NCI-H69 (cell line): ENCODE results near the gene GDPD5.
A peak's percentile ranks its signal among the peaks of the same experiment; 100 is the strongest.
"Not testable (repeated sequence)": the region's sequence is repeated elsewhere in the genome, so short reads cannot be mapped to it uniquely, and the experiment has no call there.

ENCODE experiments used
- DNase-seq: peaks from one replicate; lab custom pipeline; 2025; lab: John Stamatoyannopoulos, UW

Gene GDPD5

DNA sequence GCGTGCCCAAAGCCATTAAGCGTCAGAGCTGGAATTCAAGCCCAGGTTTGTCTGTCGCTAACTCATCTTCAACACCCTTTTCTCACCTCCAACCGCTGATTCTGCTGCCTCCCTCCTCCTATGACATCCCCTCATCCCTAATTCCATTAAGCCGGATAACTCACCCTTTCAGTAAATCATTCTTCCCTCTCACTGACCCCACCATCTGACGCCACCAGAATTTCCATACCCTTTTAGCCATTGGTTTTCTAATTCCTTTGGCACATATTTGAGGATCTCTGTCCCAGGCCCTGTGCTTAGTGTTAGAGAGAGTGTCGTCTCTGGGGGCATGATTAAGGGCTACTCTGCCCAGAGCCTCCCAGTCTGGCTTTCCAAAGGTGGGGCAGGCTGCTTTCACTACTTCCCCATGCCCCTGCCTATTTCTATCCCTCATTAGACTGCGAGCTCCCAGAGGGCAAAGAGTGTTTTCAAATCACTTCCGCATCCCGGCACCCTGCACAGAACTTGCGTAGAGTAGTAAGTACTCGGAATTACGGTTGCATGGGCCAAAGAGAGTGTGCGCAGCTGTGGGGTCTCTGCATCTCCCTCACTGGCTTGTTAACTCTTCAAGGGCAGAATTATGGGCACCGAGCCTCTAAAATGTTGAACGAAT lies 96.6 kb downstream of the GDPD5 start:
- DNase-seq: no peak

DNA sequence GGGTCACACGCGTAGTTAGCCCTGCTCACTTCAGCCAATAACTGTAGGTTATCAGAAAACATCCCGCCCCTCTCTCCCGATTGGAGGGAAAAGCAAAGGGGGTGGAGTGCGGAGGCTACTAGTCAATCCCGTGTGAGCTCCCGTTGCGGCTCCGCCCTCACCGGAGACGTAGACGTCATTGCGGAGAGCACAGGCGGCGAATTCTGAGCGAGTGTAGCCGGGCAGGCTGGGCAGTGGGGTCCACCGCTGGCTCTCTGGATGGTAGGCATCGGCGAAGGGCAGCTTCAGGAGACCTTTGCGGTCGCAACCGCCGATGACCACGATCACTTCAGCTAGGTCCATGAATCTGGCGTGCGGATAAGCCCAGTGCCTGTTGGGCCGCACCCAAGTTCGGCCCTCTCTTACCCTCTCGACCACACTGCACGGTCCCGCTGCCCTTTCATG lies 97.4 kb downstream of the GDPD5 start:
- DNase-seq: peak; percentile 87

DNA sequence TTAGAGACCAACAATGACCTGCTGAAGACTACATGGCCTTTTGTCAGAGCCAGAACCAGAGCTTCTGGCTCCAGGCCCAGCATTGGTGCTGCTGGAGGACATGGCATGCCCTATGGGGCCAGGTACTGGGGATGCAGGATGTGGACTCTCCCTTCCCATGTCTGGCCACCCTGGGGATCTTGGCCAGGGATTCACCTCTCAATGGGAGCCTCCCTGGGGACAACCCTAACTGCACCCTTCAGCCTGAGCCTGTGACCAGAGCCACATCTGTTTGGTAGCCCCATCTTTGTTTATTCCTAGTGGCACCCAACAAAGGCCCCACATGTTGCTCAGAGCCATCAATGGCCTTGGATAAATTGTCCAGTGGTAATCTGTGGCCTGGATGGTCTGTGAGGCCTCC lies 98.6 kb downstream of the GDPD5 start:
- DNase-seq: no peak

DNA sequence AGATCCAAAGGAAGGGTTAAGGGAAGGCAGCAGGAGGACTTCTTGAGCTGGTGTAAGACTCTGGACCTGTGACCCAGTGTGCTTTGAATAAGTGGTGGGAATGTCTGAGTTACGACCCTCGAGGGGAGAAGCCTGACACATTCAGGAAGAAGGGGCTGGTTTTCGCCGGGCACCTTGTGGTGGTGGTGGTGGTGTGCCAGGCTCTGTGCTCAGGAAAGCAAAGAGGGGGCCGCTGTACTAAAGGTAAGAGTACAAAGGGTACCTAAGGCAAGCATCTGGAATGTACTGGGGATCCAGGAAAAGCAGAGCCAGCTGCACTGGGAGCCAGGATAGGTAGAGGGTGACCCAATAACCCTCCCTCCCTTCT lies 99.0 kb downstream of the GDPD5 start:
- DNase-seq: no peak

DNA sequence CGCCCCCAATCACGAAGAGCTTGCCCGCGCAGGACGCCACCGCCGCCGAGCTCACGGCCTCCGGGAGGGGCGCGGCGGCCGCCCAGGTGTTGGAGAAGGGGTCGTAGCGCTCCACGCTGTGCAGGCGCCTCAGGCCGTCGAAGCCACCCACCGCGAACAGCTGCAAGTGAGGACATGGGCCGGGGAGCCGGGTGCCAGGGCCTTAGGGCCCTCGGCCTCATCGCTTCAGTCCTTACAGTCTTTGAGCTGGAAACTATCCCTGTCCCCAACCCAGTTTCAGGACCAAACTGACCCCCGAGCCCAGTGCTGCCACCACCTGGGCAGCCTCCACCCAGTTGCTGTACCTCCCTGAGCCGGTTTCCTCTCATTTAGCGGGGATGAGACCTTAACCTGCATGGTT lies 100.3 kb downstream of the GDPD5 start:
- DNase-seq: peak; percentile 25

DNA sequence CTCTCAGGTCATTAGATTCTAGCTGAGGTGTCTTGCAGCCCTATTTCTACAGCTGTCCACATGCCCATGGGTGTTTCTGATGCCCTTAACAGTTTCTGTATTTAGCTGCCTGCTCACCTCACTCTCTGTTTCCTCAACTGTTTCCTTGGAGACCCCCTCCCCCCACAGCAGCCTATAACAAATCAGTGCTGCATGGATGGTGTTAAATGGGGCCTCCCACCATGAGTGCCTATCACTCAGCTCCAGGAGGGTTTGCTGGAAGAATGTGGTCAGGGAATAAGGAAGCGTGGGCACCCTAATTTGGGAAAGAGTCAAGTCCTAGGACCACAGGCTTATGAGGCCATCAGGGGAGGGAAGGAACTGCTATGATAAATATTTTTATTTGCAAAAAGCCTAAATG lies 101.3 kb downstream of the GDPD5 start:
- peak; percentile 44 for DNase-seq

DNA sequence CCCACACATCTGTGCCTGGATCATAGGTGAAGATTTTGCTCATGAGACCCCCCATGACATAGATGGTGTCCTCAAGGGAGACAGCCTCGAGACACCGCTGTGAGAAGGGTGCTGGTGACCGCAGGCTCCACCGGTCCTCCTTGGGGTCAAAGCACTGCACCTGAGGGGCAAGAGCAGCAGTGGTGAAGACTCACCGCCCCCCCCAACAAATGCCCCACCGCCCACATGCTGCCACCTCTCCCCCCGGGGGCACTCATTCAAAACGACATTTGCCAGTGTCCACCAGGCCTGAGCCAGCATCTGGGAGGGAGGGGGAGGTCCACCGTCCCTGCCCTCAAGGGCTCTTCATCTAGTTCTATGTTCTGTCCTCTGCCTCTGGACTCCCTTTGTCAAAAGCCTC lies 102.0 kb downstream of the GDPD5 start:
- no peak for DNase-seq

DNA sequence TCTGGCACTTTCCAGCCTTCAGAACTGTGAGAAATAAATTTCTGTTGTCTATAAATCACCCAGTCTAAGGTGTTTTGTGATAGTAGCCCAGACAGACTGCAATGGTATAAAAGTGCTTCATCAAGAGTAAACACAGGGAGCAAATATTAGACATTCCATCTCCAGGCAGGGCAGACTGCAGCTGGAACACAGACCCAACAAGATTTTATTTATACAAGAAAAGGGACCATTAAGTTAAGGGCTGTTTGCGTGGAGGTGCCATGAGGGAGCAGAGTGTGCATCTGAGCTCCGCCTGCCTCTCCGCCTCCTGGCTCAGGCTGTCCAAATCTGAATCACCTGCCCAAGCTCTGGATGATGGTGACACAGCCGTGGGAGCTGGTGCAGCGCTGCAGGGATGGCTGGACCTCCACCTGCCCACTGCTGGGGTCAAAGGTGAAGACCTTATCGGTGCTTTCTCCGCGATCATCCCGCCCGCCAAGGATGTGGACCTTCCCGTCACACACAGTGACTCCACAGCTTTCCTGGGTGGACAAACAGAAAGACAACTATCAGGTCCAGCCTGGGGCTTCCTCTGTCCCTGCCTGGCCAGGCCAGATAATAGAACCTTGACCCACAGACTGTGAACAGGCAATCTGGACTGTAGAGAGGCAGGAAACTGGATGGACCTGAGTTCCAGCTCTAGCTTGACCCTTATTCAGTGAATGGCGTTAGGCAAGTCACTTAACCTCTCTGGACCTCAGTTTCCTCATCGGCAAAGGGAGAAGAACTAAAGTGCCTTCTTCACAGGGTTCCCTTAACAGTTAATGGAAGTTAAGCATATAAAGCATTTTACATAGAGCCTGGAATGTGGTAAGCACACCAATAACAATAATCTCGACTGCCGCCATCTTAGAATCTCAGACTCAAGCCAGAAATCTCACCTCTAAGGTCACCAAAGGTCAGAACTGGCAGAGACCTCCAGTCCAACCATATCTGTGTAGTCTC lies 103.2 kb downstream of the GDPD5 start:
- peak; percentile 75 for DNase-seq

DNA sequence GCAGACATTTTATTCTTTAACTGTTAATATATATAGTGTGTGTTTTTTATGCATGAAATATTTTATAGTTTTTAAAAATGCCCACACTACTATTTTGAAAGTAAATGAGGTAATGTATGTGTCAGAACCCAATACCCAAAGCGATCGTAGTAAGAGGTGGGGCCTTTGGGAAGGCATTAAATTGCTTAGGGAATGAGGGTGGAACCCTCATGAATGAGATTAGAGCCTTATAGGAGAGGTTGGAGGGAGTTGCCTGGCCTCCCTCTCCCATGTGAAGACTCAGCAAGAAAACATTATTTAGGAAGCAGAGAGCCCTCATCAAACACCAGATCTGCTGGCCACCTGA lies 103.9 kb downstream of the GDPD5 start:
- no peak for DNase-seq

DNA sequence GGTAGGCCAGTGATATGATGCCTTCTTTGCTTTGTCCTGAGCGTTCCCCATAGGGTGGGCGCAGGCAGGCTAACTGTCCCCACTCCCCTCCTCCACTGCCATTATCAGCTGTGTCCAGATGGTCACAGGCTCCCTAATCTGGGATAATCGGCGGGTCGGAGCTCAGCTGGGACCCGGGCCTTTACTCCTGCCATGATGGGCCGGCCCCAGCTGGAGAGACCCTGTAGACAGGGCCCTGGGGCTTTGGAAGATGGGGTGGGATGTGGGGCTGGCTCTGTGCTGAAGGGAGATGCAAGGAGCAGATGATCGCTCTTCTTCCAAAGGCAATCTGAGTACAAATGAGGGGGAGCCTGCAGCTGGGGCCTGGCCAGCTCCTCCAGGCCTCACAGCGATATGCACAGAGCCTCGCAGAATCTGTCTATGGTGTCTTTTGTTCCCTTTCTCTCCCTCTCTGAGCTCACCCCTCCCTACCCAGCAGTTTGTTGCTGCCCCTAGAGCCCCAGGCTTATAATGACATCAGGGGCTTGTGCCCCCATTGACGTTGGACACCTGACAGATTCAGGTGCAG lies 104.6 kb downstream of the GDPD5 start:
- DNase-seq: no peak

DNA sequence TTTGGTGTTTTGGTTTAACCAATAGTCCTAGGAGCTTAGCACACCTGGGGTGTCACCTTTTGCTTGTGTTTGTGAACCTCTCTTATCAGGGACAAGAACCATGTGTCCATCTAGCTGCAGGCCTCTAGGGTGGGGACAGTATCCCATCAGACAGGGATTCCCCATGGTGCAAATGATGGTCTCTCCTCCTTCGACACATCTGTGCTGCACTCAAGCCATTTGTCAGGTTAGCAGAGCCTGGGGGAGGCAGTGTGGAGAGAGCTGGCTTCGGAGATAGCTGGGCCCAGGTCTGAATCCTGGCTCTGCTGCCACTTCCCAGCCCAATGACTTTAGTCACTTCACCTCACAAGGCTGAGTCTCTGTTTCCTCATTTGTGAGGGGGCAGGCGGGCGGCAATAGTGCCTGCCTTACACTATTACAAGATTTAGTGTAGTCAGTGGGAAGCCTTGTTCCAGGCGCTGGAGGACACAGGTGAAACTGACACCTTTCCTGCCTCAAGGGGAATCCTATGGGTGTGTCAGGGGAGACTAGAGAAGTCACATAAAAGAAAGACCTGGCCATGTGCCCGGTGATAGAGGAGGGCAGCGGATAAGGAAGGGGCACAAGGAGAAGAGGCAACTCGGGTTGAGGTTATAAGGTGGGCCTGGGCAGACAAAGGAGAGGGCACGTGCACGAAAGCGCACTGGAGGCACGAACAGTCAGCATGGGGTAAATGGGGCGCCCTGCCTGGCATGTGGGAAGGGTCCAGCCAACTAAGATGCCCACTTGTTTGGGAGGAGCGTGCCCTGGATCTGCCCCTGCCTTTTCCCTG lies 105.3 kb downstream of the GDPD5 start:
- DNase-seq: peak; percentile 55

DNA sequence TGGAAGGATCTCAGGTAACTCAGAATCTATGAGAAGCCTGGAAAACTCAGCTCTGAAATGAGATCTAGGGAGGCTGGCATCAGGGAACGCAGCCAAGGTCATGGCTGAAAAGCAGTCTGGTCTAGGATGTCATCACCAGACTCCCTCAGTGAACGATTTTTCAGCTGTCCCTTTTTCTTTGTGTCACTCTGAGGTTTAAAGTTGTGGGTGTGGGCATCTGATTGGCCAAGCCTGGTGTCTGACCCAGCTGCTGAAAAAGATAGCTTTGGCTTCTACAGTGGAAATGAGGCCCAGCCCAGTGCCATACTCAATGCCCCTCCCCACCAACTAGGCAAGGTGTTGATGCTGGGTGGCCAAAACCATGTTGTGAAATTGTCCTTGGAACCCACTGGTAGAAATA lies 111.9 kb downstream of the GDPD5 start:
- DNase-seq: no peak

DNA sequence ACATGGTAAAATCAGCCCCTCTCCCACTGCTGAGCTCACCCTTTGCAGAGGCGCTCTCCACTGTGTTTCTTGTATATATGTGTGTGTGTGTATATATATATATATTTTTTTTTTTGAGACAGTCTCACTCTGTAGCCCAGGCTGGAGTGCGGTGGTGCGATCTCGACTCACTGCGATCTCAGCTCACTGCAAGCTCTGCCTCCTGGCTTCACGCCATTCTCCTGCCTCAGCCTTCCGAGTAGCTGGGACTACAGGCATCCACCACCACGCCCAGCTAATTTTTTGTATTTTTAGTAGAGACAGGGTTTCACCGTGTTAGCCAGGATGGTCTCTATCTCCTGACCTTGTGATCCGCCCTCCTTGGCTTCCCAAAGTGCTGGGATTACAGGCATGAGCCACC lies 112.6 kb downstream of the GDPD5 start:
- DNase-seq: not testable (repeated sequence)

DNA sequence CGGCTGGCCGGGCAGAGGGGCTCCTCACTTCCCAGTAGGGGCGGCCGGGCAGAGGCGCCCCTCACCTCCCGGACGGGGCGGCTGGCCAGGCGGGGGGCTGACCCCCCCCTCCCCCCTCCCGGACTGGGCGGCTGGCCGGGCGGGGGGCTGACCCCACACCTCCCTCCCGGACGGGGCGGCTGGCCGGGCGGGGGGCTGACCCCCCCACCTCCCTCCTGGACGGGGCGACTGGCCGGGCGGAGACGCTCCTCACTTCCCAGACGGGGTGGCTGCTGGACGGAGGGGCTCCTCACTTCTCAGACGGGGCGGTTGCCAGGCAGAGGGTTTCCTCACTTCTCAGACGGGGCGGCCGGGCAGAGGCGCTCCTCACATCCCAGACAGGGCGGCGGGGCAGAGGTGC lies 115.8 kb downstream of the GDPD5 start:
- DNase-seq: not testable (repeated sequence)

DNA sequence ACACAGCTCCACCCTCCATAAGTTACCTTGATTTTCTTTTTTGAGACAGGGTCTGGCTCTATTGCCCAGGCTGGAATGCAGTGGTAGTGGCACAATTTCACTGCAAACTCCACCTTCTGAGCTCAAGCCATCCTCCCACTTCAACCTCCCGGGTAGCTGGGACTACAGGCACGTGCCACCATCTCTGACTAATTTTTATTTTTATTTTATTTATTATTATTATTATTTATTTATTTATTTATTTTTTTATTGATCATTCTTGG lies 116.9 kb downstream of the GDPD5 start:
- DNase-seq: no peak

DNA sequence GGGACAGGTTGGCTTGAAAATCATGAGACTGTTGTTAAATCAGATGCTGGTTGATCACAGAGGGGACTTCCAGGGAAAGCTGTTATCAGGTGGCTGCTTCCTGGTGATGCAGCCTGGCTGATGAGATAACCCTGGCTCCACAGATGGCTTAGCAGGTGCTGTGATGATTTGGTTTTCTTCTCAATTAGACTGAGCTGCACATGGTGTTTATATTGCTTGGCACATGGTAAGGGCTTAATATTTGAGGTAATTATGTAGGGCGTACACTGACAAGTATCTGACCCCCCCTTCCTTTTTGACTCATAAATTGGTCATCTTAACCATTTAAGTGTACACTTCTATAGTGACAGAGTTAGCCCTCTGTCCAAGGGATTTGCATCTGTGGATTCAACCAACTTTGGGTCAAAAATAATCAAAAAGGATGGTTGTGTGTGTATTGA lies 119.4 kb downstream of the GDPD5 start:
- DNase-seq: peak; percentile 77

DNA sequence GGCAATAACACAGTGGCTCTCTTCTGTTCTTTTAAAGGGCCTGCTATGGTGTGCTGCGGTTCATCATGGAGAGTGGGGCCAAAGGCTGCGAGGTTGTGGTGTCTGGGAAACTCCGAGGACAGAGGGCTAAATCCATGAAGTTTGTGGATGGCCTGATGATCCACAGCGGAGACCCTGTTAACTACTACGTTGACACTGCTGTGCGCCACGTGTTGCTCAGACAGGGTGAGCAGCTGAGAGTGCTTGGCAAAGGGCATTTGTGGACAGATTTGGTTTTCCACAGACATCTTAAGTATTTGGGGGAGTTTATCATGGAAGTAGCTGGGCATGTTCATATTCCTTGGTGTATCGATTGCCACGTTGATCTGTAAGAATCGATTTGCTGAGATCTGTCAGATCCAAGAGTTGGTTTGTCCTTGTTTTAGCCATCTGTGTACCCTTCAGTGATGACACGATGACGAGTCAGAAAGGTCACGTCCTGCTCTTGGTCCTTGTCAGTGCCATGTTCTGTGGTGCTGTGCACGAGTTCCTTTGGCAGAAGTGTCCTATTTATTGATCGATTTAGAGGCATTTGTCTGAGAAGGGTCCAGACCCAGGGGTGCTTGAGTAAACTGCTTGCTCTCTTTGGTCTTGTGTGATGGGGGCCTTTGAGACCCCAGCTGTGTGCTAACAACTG lies 121.6 kb downstream of the GDPD5 start:
- no peak for DNase-seq

DNA sequence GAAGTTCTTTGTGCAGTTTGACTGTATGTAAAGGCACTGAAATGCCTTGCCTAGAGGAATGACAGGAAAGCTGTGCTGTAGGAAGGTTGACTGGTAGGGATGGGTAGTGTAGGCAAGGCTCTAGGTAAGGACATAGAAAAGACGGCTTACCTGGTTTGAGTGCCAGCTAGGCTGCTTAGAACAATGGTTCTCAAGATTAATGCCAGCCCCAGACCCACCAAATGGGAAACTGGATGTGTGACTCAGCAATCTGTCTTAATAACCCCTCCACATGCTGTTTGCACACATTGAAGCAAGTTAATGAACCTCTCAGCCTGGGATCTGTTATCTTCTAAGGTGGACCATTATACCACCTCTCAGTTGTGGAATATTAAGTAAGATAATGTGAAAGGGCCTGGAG lies 122.7 kb downstream of the GDPD5 start:
- peak; percentile 61 for DNase-seq

DNA sequence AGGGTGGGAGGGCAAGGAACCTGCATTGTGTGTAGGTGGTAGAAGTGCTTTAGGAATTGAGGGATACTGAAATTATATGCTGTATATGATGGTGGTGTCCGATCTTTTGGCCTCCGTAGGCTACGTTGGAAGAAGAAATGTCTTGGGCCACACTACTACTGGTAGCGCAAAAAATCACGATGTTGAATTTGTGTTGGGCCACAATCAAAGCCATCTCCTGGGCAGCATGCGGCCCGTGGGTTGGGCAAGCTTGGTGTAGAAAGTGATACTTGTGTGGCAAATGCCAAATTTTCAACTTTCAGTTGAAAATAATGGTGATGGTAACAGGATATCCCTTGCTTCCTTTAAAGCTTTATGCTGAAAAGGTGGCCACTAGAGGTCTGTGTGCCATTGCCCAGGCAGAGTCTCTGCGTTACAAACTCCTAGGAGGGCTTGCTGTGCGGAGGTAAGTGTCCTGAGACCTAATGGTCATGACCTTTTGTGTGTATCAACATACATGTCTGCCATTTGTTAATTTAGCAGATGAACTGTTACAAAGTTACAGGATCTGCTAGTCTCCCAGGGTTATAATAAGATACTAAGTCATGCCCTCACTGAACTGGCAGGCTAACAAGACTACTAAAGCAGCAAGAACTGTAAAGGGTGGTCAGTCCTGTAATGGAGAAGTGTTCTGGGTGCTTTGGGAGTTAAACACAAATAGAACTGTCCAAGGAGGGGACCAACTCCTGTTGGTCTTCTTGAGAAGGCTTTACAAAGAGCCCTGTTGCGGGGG lies 123.6 kb downstream of the GDPD5 start:
- no peak for DNase-seq

DNA sequence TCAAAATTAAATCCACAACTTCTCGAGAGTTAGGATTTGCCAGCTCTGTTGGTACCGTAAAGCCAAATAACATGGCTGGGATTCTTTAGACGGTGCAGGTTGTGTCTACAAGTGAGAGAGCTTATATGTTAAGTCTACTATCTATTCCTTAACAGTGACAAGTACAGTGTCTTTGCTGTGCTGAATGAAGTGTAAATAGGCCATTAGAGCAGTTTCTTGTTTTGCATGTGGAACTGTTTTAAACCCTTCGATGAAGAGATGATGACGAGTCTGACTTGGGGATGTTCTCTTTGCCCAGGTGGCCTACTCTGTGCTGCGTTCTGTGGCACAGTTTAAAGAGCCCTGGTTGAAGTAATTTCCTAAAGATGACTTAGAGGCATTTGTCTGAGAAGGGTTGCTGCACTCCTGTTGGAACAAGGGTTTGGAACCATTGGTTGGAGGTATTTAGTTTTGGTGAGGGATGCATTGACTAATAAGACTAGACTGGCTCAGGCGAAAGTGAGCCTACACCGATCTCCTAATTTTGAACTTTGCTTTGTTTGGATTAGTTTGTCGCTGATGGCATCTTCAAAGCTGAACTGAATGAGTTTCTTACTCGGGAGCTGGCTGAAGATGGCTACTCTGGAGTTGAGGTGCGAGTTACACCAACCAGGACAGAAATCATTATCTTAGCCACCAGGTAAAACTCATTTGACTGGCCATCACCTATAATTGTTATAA lies 125.4 kb downstream of the GDPD5 start:
- DNase-seq: peak; percentile 37
